ENCODE results near the gene RHOT2. TPM values are rescaled to one million over a fixed set of nuclear protein-coding genes. Genes with fewer than 3 reads are reported as not detected.

The RHOT2 gene
- total RNA-seq, 1 experiment from 2014 or later: 143 TPM

Other genes starting within 250 kb of the RHOT2 start
- gene RAB11FIP3, start 242.5 kb upstream of the RHOT2 start, total RNA-seq (2021): 38.4 and 42.4 TPM in 2 replicates
- gene CAPN15, start 140.4 kb upstream of the RHOT2 start, total RNA-seq (2021): 66.8 and 68.9 TPM in 2 replicates
- 0.35 TPM in 1 of 2 replicates, not detected in the other for gene PRR35, start 107.7 kb upstream of the RHOT2 start, total RNA-seq (2021)
- gene NHLRC4, start 101.1 kb upstream of the RHOT2 start, total RNA-seq (2021): not detected in 2 replicates
- 72.5 and 96.1 TPM in 2 replicates for gene PIGQ, start 98.2 kb upstream of the RHOT2 start, total RNA-seq (2021)
- 43.6 and 47.1 TPM in 2 replicates for gene RAB40C, start 78.1 kb upstream of the RHOT2 start, total RNA-seq (2021)
- 6.9 and 9.2 TPM in 2 replicates for gene WFIKKN1, start 37.1 kb upstream of the RHOT2 start, total RNA-seq (2021)
- gene METTL26, start 31.8 kb upstream of the RHOT2 start, total RNA-seq (2021): 144 and 158 TPM in 2 replicates
- 64.2 and 69.6 TPM in 2 replicates for gene MCRIP2, start 26.3 kb upstream of the RHOT2 start, total RNA-seq (2021)
- 118 and 126 TPM in 2 replicates for gene WDR90, start 18.8 kb upstream of the RHOT2 start, total RNA-seq (2021)
- 18.1 and 19.9 TPM in 2 replicates for gene RHBDL1, start 7.5 kb downstream of the RHOT2 start, total RNA-seq (2021)
- gene STUB1, start 12.3 kb downstream of the RHOT2 start, total RNA-seq (2021): 174 and 211 TPM in 2 replicates
- gene JMJD8, start 16.2 kb downstream of the RHOT2 start, total RNA-seq (2021): 57.4 and 61.6 TPM in 2 replicates
- gene WDR24, start 22.3 kb downstream of the RHOT2 start, total RNA-seq (2021): 23.9 and 33.6 TPM in 2 replicates
- 22.2 and 24.0 TPM in 2 replicates for gene FBXL16, start 37.7 kb downstream of the RHOT2 start, total RNA-seq (2021)
- gene METRN, start 47.0 kb downstream of the RHOT2 start, total RNA-seq (2021): 77.5 and 88.5 TPM in 2 replicates
- gene ANTKMT, start 53.0 kb downstream of the RHOT2 start, total RNA-seq (2021): 55.0 and 102 TPM in 2 replicates
- gene CCDC78, start 58.3 kb downstream of the RHOT2 start, total RNA-seq (2021): 4.2 and 6.4 TPM in 2 replicates
- 31.0 and 57.6 TPM in 2 replicates for gene HAGHL, start 59.0 kb downstream of the RHOT2 start, total RNA-seq (2021)
- gene CIAO3, start 72.9 kb downstream of the RHOT2 start, total RNA-seq (2021): 44.2 and 45.8 TPM in 2 replicates
- gene MSLN, start 92.6 kb downstream of the RHOT2 start, total RNA-seq (2021): 59.9 and 86.4 TPM in 2 replicates
- 53.3 and 56.7 TPM in 2 replicates for gene RPUSD1, start 120.2 kb downstream of the RHOT2 start, total RNA-seq (2021)
- 67.7 and 77.8 TPM in 2 replicates for gene CHTF18, start 120.5 kb downstream of the RHOT2 start, total RNA-seq (2021)
- not detected in 2 replicates for gene GNG13, start 132.6 kb downstream of the RHOT2 start, total RNA-seq (2021)

Data from PC-9 (cell line).